H1 (cell line): ENCODE measurements around the gene BRSK2. TPM values are rescaled to one million over a fixed set of nuclear protein-coding genes. Genes with fewer than 3 reads are reported as not detected.

ENCODE experiments used
- TBP ChIP-seq: IDR thresholded peaks from 2 replicates; pipeline ENCODE4 v1.6.1; 2011; ENCODE audit warnings: low read depth, low read length, improper control_type of control experiment
- ZNF274 ChIP-seq: IDR thresholded peaks from 2 replicates; pipeline ENCODE4 v1.7.0; 2012; ENCODE audit warnings: low read length, borderline replicate concordance; ENCODE audit errors: extremely low read depth
- polyA plus RNA-seq, 7 experiments: library from polyadenylated mRNA; depleted of rRNA in 3 of 7; stranded (reverse) in 5 of 7; unstranded in 2 of 7; fragments of >200 nt in 5 of 7; fragments of 200-250 nt in 2 of 7; gene quantifications; 1 replicate in 5 of 7; 2 replicates in 1 of 7; 4 replicates in 1 of 7; pipeline versions ENCODE4 v1.2.1 to v1.2.3, GENCODE V29; 2011 to 2013; ENCODE audit warnings: missing spikeins in 2 of 7, mixed read lengths in 2 of 7
- total RNA-seq: library from RNA; stranded (reverse); fragmentation: NEBNext Ultra II Directional; extraction: Animal tissue kit (Norgen Biotek cat#: 25700); gene quantifications from 2 replicates; pipeline ENCODE4 v1.2.1, GENCODE V29; 2021

BRSK2 gene
- total and polyA plus RNA-seq, 2 of the 8 experiments (the other 6 are each of a cell fraction or from before 2014, with no cell fraction given) = 17.3 to 27.1 TPM

DNA sequence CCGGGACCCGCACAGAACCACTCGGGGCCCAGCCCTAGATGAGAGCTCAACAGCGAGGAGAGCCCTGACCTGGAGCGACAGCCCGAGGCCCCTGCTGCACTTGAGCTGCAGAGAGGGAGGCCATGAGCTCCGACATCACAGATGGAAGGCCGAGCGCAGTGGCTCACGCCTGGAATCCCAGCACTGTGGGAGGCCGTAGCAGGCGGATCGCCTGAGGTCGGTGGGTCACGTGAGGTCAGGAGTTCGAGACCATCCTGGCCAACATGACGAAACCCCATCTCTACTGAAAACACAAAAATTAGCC, 13.8 kb upstream of the BRSK2 start (continued):
- no peak for TF ChIP-seq ZNF274
- no peak for TF ChIP-seq TBP
- TF ChIP-seq, all 59 proteins: peak for 0
